Activated T-cell treated with anti-CD3 and anti-CD28 coated beads for 1 hour (primary cell): Measurements from ENCODE around the gene KPNA6.
A peak's percentile ranks its signal among the peaks of the same experiment; 100 is the strongest.

Source experiments
- DNase-seq: peaks from one replicate; pipeline ENCODE4 v3.0.0-alpha.2; 2020; ENCODE audit warnings: low read depth

KPNA6 gene

DNA sequence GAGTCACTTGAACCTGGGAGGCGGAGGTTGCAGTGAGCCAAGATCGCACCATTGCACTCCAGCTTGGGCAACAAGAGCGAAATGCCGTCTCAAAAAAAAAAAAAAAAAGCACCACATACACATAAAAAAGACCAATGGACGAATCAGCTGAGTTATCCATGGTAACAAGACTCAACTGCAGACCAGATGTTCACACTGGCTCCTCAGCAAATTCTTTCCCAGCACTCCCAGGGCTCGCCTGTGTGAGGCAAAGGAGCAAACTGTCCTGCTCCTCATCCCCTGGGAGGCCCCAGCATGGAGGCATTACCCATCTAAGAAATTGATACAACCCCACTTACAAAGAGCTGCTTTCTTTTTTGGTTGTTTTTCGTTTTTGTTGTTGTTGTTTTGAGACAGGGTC lies 111.2 kb downstream of the KPNA6 start:
- DNase-seq: no peak

DNA sequence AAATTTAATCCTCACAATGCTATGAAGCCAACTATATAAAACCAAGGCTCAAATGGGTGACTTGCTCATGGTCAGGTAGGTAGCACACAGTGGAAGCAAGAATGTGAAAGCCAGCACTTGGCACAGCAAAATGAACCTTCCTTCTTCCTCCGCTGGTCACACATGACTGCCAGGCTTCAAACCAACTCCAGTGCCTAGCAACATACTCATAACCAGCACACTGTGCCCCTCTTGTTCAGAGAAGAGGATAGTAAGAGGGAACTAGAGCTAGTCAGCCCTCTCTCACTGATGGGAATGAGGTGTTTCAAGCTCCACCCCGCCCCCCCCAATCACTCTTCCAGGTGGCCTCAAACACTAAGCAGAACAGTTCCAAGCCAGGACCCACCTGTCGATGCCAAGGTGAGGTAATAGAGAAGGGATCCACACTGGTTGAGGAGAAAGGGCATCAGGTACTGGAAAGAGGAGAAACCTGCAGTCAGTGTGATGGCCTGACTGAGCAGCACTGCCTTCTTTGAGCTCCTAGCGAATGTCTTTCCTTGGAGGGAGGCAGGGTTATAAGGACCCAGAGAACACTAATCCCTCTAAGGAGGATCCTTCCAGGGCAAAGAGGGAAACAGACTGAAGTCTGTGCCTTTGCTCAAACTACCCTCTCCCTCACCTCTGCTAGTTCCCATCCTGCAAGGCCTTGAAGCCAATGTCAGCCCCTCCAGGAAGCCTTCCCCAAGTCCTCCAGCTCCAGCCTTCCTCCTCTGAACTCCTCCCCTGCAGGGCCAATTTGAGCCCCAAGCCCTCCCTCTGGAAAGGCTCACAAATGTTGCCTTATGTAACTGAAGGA lies 113.1 kb downstream of the KPNA6 start:
- DNase-seq: no peak

DNA sequence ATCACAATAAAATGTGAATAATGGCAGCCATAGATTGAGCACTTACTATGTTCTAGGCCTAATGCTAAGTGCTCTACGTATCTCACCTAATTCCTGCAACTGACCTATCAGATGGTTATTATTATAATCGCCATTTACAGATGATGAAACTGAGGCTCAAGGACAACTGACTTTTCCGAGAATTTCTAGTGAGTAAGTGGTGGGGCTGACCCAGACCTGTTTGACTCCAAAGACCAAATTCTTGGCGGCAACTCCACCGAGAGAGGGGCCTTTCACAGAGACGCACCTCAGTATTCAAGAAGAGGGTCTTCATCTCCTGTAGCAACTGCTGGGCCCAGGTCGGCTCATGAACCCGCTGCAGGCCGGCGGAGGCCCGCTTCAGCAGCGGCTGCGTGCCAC lies 113.7 kb downstream of the KPNA6 start:
- DNase-seq: no peak

DNA sequence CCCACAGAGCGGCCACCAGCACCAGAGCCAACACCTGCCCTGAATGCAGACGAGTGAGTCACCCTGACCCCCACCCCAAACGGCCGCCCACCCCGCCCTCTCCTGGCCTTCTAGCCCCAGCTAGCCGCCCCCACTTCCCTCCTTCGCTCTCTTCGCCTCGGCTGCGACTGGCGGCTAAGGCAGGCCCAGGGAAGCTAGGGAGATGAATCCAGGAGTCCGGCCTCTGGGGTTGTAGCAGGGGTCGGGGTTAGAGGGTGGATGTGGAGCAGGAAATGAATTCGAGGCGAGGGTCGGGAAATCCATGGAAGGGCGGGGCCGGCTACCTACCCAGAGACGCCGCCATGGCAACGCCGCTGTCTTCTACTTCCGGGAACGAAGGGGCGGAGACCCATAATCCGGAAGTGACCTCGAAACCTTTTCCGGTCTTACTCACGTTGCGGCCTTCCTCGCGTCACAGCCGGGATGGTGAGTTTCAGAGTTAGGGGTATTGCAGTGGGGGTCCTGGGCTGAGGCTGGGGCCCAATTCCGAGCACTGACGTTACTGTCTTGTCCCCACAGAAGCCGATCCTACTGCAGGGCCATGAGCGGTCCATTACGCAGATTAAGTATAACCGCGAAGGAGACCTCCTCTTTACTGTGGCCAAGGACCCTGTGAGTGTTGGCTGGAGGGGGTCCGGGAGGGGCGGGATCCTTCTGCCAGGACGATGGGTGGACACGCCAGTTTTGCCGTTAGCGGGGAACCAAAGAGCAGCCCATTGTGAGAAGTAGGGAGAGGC lies 114.3 kb downstream of the KPNA6 start, which contains the start of the genes EIF3I and TMEM234:
TSS of gene EIF3I (plus strand) at position 428 of the 776 bp plus-strand sequence. CDS start at position 463, 35 bp downstream.
TSS of gene TMEM234 (minus strand) at position 374 of the 776 bp plus-strand sequence. CDS start at position 343, 31 bp downstream.
- peak; percentile 84 for DNase-seq

DNA sequence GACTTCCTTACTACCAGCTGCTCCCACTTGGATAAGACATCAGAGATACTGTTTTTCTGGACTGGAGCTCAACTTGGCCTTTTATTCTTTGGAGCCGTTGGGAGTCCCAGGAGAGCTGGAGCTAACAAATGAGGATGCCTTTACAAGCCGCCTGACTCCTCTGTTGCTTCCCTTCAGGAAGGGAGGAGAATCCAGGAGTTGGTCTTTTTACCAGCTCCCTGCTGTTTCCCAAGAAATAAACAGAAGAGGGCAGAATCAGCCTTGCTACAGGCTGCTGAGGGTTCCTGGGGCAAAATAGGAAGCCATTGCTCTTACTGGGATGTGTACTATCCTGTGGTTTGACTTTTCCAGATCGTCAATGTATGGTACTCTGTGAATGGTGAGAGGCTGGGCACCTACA lies 115.8 kb downstream of the KPNA6 start:
- DNase-seq: no peak

DNA sequence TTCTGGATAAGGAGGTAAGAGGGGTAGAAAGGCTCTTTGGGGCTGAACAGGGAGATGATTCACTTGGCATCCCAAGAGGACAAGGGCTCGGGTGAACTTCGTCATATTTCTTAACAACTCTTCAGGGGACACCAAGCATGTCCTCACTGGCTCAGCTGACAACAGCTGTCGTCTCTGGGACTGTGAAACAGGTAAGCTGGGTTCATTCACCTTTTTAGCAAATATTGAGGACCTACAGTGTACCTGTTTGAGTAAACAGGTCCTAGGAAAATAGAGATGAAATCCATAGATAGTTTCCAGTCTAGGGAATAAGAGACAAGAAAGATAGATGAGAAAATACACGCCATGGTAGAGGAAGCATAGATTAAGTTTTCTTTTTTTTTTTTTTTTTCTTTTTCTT lies 116.4 kb downstream of the KPNA6 start:
- no peak for DNase-seq
